GM12892 (cell line): ENCODE results near the gene ANO4.

ENCODE experiments used
- POLR2A ChIP-seq: IDR thresholded peaks from 2 replicates; pipeline ENCODE4 v1.6.1; 2011; ENCODE audit warnings: low read depth, low read length, control low read depth
- POLR2AphosphoS5 ChIP-seq: IDR thresholded peaks from 2 replicates; pipeline ENCODE4 v1.6.1; 2011; ENCODE audit warnings: low read depth, low read length, control low read depth
- TAF1 ChIP-seq: IDR thresholded peaks from 2 replicates; pipeline ENCODE4 v1.6.1; 2011; ENCODE audit warnings: low read depth, mild to moderate bottlenecking, control low read depth, low read length, borderline replicate concordance

- TF ChIP-seq POLR2AphosphoS5 = no peak
- TF ChIP-seq POLR2A = no peak
- no peak for TF ChIP-seq TAF1
These were observed 190.2 kb downstream of the ANO4 start for GRCh38 chr12:100984796-100985195.
